ENCODE measurements around the gene GBF1. TPM values are rescaled to one million over a fixed set of nuclear protein-coding genes. Genes with fewer than 3 reads are reported as not detected.

The GBF1 gene
- polyA plus RNA-seq, 3 donors: 49.5 to 58.4 (median 53.6) TPM

DNA sequence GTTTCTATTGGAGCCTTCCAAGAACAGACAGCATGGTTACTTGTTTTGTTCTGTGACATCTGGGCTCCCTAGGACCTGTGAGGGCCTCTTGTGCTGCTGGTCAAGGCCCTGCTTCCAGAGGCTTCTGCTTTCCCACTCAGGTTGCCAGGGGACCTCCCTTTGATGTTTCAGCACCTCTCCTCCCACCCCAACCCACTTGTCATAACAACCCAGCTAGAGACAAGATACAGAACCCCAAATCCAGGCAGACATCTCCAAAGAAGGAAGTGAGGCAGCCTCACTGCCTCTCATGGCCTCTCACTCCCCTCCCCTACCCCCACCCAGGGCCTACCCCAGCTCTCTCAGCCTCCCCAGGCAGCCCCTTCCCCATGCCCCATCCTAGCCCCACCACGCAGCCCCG is 161.5 kb downstream of the GBF1 start:
- no peak for DNase-seq

GRCh38 chr10:102407425-102408130 is 162.2 kb downstream of the GBF1 start:
- DNase-seq: no peak

DNA sequence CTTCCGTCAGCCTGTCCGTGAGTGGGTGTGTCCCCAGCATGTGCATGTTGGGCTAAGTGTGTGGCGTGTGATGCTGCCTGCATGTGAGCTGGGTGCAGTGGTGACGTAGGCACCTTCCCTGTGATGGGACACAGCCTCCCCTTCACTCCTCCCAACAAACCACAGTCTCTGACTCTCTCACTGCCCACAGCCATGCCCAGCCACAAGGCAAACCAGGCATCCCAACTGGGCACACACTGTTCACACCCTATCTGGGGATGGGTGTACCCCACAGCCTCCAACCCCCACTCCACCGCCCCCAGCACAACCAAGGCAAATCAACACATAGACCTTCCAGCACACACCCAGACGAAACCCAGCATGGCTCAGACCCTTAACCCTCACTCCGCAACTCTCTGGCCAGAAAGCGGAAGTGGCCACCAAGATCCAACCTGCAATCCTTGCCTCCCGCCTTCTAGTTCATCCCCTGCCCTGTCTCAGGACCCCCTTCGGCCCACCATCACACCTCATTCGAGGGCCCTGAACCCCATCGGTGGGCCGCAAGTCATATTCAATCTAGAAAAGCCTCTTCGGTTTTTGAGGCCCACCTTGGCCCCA is 162.9 kb downstream of the GBF1 start:
- DNase-seq: no peak

GRCh38 chr10:102408728-102409603 is 163.6 kb downstream of the GBF1 start:
- DNase-seq: no peak

DNA sequence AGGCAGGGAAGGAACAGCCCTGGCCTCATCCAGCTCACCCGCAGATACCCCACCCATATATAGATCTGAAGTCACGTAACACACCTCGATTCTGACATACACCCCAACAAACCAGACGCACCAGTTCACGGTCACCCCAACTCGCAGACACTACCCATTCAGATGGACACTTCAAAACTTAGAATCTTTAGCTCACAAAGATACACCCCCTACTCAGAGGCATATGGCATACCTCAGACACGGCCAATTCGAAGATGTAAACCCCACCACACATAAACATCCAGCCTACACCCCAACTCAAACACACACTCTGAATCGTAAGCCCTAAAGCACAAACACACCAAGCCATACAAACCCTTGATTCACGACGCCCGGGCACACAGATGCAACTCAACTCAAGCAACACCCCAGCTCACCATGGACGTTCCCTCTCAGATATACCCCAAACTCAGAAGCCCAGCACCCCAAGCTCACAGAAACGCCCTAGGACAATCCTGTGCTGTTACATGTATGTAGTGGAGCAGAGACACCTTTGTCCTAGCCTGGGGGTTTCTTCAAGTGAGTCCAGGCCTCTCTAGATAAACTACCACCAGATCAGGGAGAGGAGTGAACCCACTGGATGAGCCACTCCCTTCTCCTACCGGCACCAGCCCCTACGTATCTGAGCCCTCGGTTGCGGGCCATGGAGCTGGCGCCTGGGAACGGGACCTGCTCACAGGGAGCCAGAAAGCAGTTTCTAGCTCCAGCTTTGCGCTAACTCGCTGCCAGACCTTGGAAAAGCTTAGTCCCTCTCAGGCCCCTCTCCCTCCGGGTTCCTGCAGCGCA is 164.5 kb downstream of the GBF1 start:
- DNase-seq: no peak

DNA sequence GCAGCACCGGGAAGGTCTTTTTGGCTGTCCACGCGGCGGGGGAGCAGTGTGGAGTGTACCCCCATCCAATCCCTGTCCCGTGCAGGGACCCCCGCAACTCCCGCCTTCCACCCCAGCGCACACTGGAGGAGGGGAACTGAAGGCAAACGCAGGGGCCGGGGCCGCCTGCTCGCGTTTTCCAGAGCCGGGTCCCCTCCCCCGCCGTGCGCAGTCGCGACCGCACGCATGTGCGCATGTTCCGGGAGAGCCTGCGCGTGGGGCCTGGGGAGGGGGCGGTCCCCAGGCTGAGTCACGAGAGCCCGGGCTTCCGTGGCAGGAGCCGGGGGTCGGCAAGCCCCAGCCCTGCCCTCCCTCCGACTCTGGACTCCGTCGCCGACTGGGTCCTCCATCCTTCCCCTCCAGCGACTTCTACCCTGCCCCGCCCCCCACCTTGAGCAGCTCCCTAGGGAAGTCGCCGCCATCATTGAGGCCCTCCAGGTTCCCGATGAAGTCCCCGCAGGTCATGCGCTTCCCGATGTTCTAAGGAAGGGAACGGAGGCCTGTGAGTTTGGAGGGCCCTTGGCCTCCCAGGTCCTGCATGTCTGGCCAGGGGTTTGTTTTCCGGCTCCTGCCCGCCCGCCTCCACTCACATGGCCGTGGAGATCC is 165.2 kb downstream of the GBF1 start:
- no peak for DNase-seq

- DNase-seq: no peak
These were observed 166.3 kb downstream of the GBF1 start for GRCh38 chr10:102411341-102412255.

DNA sequence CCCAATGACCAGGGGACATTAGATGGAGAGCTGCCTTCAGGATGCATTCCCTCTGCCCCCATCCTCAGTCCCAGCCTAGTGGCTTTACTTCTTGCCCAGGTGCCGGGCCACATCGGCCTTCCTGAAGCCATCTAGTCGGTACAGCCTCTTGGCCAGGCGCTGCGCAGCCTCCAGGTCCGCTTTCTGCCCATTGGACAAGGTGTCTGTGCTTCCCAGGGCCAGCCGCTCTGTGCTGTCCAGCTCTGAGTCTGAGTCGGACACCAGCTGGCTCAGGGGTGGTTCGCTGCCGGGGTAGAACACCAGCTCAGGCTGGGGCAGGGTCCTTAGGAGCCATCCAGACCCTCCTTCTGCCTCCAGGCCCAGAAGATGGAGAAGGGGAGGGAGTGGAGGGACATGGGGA is 167.0 kb downstream of the GBF1 start:
- no peak for DNase-seq

- no peak for DNase-seq
These were observed 167.8 kb downstream of the GBF1 start for GRCh38 chr10:102413053-102413705.

- DNase-seq: no peak
These were observed 168.7 kb downstream of the GBF1 start for GRCh38 chr10:102413806-102414561.

DNA sequence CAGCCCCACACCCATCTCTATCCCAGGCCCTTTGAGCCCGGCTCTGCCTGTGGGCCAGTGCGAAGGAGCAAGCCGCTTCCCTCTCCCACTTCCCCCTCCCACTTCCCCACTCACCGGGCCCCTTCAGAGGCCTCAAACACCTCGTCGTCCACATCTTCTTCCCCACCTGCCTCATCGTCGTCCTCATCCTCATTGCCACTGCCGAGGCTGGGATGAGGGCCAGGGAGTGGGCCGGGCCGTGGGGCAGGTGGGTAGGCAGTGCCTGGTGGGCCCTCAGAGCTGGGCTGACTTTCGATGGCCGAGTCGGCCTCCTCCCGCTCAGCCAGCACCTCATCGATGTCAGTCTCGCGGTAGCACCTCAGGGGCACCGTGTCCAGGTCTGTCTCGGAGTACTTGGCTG is 169.4 kb downstream of the GBF1 start:
- no peak for DNase-seq

GRCh38 chr10:102416283-102416682 is 171.0 kb downstream of the GBF1 start:
- no peak for DNase-seq

DNA sequence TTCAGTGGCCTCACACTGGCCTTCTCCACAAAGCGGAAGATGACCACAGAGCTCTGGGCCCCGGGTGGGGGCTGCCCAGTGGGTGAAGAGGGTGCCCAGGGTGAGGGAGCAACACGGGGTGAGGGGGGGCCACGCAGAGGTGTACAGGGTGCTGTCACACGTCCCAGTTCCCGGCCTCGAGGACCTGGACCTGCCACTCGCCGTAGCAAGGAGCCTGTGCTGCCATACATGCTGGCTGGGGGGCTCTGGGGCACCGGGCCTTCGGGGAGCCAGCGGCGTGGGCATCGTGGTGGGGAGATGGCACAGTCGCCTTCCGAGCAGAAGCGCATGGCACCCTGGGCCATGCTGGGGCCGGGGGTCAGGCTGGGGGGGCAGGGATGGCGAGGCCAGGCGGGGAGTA is 171.4 kb downstream of the GBF1 start:
- DNase-seq: no peak

GRCh38 chr10:102418622-102419268 is 173.4 kb downstream of the GBF1 start, which contains the start of gene PSD:
TSS of gene PSD (minus strand) at chr10:102418785. CDS start at chr10:102417038, 1,747 bp downstream.
- DNase-seq: no peak

DNA sequence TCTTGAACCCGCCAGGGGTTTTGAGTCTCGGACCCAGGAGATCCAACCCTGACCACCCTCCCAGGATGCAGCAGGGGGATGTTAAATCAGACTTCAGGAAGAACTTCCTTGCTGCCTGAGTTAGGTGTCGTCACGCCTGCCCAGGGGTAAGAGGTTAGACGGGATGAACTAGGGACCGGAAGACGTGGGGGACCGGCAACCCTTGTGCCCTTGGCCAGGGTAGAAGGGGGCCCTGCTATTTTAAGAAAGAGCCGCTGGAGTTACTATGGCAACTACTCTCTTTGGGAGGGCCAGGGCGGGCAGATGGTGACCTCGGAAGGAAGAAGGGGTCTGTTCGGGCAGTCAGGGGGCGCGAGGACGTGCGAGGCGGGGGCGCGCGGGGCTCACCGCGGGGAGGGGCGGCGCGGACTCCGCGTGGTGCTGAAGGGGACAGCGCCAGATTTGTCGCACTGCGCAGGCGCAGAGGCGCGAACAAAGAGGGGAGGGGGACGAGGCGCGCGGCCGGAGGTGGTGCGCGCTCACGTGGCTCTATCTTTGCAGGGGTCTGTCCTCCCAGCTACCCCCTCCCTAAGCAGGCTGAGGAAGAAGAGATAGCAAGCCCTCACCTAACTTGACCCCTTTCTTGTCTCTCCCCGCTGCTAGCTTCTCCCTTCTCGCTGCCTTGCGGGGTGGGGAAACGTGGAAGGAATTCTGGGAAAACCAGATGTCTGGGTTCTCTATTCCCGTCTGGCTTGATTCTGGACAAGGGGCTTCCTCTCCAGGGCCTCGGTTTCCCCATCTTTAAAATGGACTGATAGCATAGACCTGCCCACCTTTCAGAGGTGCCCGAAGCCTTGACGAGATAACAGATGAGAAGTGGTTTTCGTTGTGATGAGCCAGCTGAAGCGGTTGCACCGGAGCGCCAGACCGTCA is 174.2 kb downstream of the GBF1 start:
- no peak for DNase-seq

DNA sequence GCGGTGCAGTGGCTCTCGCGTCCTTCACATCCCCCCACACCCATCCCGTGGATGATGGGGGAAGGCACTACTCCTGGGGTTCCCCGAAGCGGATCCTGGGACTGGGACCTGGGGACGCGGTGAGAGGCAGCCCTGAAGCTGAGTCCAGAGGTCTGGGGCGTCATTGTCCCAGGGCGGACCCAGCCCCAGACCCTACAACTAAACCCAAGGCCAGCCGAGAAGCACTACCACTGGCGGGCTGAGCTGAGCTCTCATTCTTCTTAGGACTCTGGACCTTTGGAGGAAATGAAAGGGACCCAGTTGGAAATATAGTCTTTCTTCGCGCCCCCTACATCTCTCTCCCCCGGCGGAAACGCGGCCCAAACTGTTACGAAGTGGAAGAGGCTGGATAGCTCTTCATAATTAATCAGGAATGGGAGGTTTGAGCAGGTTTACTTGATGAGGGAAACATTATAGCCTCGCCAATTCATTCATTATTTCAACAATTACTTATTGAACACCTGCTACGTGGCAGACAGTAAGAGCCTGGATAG is 174.9 kb downstream of the GBF1 start:
- DNase-seq: no peak
